C4-2B (cell line): ENCODE data around the gene HOXC11.

Source experiments
- ZFX ChIP-seq: fragments of 450-650 bp; IDR thresholded peaks from 2 replicates; pipeline ENCODE4 v1.6.1; 2017
- TF ChIP-seq, protein P1 (sequence below): fragments of 450-650 bp; conservative IDR thresholded peaks from 2 replicates; pipeline ENCODE4 v1.5.1; 2017; ENCODE audit warnings: mild to moderate bottlenecking

DNA sequence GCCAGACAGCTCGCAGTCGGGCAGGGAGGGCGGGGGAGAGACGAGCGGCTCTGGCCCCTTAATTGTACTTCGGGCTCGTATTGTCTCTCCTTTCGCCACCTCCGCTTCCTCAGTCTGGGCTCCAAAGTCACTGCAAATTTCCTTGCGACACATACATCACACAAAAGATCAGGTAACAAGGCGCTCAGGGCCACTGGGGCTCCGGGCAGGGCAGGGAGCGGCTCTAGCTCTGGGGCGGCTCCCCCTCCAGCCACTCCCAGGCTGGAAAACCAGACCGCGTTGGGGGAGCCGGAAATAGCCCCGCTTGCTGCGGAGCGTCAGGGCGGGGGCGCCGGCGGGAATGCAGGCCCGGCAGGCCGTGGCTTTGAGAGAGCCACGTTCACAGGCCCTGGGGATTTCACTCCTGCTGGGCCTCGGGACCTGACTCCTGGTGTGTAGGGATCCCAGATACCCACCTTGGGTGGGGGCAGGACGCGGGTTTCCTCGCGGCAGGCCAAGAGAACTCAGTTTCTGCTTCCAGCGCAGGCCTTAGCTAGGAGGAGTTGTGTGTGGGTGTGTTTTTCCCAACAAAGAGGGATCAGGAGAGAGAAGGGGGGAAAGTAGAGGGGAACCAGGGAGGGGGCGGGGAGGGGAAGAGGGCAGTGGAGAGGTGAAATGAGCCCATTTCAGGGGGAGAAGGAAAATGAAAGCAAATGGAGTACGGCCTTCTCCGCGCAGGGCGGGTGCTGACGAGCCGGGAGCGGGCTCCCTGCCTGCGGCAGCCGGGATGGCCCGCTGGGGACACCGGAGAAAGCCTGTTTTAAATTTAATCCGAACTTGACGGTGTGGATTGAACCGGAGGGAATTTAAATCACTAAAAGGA is 22.7 kb downstream of the HOXC11 start:
- TF ChIP-seq, protein P1, sequence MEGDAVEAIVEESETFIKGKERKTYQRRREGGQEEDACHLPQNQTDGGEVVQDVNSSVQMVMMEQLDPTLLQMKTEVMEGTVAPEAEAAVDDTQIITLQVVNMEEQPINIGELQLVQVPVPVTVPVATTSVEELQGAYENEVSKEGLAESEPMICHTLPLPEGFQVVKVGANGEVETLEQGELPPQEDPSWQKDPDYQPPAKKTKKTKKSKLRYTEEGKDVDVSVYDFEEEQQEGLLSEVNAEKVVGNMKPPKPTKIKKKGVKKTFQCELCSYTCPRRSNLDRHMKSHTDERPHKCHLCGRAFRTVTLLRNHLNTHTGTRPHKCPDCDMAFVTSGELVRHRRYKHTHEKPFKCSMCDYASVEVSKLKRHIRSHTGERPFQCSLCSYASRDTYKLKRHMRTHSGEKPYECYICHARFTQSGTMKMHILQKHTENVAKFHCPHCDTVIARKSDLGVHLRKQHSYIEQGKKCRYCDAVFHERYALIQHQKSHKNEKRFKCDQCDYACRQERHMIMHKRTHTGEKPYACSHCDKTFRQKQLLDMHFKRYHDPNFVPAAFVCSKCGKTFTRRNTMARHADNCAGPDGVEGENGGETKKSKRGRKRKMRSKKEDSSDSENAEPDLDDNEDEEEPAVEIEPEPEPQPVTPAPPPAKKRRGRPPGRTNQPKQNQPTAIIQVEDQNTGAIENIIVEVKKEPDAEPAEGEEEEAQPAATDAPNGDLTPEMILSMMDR: no peak
- TF ChIP-seq ZFX: no peak
